ENCODE results near the gene FAXDC2. TPM values are rescaled to one million over a fixed set of nuclear protein-coding genes. Genes with fewer than 3 reads are reported as not detected.

Gene FAXDC2
- total and polyA plus RNA-seq, 10 of the 15 experiments (the other 5 are each of a cell fraction or from before 2014, with no cell fraction given), result 0.13 to 1.8 (median 0.35) TPM

DNA sequence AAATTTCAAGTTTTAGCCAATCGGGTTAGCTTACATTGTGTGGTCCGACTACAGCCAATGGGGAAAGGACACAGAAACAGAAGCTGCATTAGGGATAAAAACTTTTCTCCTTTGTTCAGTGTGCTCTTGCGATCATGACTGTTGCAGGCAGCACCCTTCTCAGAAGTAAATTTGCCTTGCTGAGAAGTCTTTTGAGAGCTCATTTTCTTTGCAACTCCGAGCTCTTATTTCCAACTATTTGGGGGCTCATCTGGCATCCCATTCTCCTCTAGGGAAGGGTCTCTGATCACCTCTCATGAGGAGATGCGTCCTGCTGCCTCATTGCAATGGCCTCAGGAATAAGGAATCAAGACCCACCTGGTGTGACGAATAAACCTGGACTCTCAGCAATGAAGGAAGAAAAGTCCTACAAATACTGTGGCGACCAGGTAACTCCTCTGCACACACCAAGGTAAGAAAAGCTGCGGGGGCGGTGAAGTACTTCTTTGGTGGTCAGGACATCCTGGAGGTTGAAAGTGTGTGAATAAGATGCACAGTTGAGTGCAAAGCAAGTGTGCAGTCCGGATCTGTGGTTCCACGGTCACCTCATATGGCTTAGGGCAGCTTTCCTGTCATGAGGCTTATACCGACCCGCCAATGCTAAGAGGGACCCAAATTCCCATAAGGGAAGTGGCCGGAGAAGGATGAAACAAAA, 28.4 kb upstream of the FAXDC2 start:
- in situ Hi-C loops (cut with MboI), result no loop called here
- POLR2A ChIA-PET, result no interaction called here
- TF ChIP-seq POLR2AphosphoS5 (IDR thresholded peaks at IDR 0.05; ENCODE audit: low read length) (no peak), CBX5 (IDR thresholded peaks at IDR 0.05; ENCODE audit: low read depth) (peak; percentile 98), KLF5 (IDR thresholded peaks at IDR 0.05; ENCODE audit: partially characterized antibody) (peak; percentile 41)

DNA sequence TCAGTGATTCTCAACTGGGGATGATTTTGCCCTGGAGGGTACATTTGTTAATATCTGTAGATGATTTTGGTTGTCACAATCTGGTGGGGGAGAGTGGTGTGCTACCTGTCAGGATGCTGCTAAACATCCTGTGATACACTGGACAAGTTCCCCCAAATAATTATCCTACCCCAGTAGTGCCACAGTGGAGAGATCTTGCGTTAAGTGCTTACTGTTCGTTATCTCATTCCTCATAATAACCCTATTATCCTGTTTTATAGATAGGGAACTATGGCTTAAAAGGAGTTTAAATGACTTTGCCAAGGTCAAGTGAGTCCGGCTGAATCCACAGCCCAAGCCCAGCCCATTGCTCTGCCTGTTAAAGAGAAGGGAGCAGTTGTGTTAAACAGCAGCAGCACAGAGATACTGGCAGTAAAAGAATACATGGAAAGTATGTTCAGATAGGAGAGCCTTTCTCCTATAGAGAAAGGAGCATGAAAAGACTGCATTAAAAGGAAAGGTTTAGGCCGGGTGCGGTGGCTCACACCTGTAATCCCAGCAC, 23.5 kb upstream of the FAXDC2 start:
- H3K27me3 ChIP-seq (replicated peaks in 1 of 2; ENCODE audit: control insufficient read depth in 2 of 2, insufficient read depth in 2 of 2, low read length in 1 of 2), result no peaks in the 10 kb centered on the region
- H3K4me2 ChIP-seq (ENCODE audit: control insufficient read depth, insufficient read depth), result no peak overlapping the region
- no peak overlapping the region for H3K9ac ChIP-seq (ENCODE audit: control insufficient read depth, insufficient read depth, low read length)
- DNase-seq (ENCODE audit: low read depth, low spot score) (no peak), FAIRE-seq (no peak), ATAC-seq (no peak)
- H3K79me2 ChIP-seq (ENCODE audit: control insufficient read depth, insufficient read depth, low read length), result no peaks in the 10 kb centered on the region
- SMC1A ChIA-PET (ENCODE audit: uncharacterized antibody, unreplicated experiment), result no interaction called here
- in situ Hi-C loops (cut with MboI) (no loop called here), intact Hi-C loops (cut with micrococcal nuclease; ENCODE audit: unreplicated experiment) (no loop called here)
- no peaks in the 10 kb centered on the region for H4K20me1 ChIP-seq (ENCODE audit: control insufficient read depth, insufficient read depth)
- no peak overlapping the region for H3K27ac ChIP-seq (ENCODE audit: control insufficient read depth, insufficient read depth)
- RAD21 ChIA-PET (ENCODE audit: unreplicated experiment), result no interaction called here
- H3K36me3 ChIP-seq (ENCODE audit: control insufficient read depth in 2 of 2, insufficient read depth in 2 of 2, low read length in 1 of 2), result peaks cover 4 to 28% of the 10 kb centered on the region in 2 experiments
- POLR2A ChIA-PET, result no interaction called here
- WGBS (ENCODE audit: insufficient coverage, insufficient replicate concordance, low lambda C conversion rate, missing lambda C conversion rate), result 98% methylated on average over 5 of the region's 5 CpGs
- H3K4me1 ChIP-seq (ENCODE audit: control insufficient read depth, insufficient read depth, low read length), result no peaks in the 10 kb centered on the region
- H3K4me3 ChIP-seq, result no peak overlapping the region
- no TSS peak for BruUV-seq (replicated peaks)
- no peak overlapping the region for H2AFZ ChIP-seq (ENCODE audit: control insufficient read depth, low read depth, low read length)
- CTCF ChIA-PET, result no interaction called here
- H3K9me3 ChIP-seq (replicated peaks; ENCODE audit: control insufficient read depth, insufficient read depth, low read length), result peaks cover 4% of the 10 kb centered on the region; the same call in 2 of the 3 replicates
- TF ChIP-seq SUPT20H (IDR thresholded peaks at IDR 0.05; ENCODE audit: borderline replicate concordance, control insufficient read depth, low read depth, low read length), result no peak
- no peak for TF ChIP-seq LARP7 (IDR thresholded peaks at IDR 0.05)
- TF ChIP-seq, protein P1, sequence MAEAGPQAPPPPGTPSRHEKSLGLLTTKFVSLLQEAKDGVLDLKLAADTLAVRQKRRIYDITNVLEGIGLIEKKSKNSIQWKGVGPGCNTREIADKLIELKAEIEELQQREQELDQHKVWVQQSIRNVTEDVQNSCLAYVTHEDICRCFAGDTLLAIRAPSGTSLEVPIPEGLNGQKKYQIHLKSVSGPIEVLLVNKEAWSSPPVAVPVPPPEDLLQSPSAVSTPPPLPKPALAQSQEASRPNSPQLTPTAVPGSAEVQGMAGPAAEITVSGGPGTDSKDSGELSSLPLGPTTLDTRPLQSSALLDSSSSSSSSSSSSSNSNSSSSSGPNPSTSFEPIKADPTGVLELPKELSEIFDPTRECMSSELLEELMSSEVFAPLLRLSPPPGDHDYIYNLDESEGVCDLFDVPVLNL (IDR thresholded peaks at IDR 0.05; ENCODE audit: low read depth, low read length), result no peak
- no peak for TF ChIP-seq ZNF622 (IDR thresholded peaks at IDR 0.05)
- no peak for TF ChIP-seq BMI1 (IDR thresholded peaks at IDR 0.05; ENCODE audit: borderline replicate concordance)
- no peak for TF ChIP-seq NBN (IDR thresholded peaks at IDR 0.05)
- TF ChIP-seq ASH2L (IDR thresholded peaks at IDR 0.05; ENCODE audit: borderline replicate concordance, low read depth), result no peak
- TF ChIP-seq SP1 (IDR thresholded peaks at IDR 0.05; ENCODE audit: low read depth, low read length), result no peak
- TF ChIP-seq MTA2 (IDR thresholded peaks at IDR 0.05; ENCODE audit: low read depth), result no peak
- no peak for TF ChIP-seq SIN3A (IDR thresholded peaks at IDR 0.05; ENCODE audit: low read depth, low read length)
- TF ChIP-seq SPI1 (IDR thresholded peaks at IDR 0.05; ENCODE audit: borderline replicate concordance, insufficient read depth, low read depth, low read length), result no peak
- TF ChIP-seq, protein P2, sequence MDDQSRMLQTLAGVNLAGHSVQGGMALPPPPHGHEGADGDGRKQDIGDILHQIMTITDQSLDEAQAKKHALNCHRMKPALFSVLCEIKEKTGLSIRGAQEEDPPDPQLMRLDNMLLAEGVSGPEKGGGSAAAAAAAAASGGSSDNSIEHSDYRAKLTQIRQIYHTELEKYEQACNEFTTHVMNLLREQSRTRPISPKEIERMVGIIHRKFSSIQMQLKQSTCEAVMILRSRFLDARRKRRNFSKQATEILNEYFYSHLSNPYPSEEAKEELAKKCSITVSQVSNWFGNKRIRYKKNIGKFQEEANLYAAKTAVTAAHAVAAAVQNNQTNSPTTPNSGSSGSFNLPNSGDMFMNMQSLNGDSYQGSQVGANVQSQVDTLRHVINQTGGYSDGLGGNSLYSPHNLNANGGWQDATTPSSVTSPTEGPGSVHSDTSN (IDR thresholded peaks at IDR 0.05; ENCODE audit: insufficient replicate concordance, low read depth, low read length), result no peak

More for the DNA sequence above, 28.4 kb upstream of the FAXDC2 start:
- ATAC-seq (no peak), DNase-seq (ENCODE audit: low read depth, low spot score) (no peak), FAIRE-seq (no peak)
- Histone ChIP-seq H3K79me2 (ENCODE audit: control insufficient read depth, insufficient read depth, low read length) (no peaks in the 10 kb centered on the region), H3K9me3 (replicated peaks; ENCODE audit: control insufficient read depth, insufficient read depth, low read length) (peaks cover 7% of the 10 kb centered on the region), H3K27ac (ENCODE audit: control insufficient read depth, insufficient read depth) (no peak overlapping the region), H4K20me1 (ENCODE audit: control insufficient read depth, insufficient read depth) (no peaks in the 10 kb centered on the region), H3K27me3 (replicated peaks in 1 of 2; ENCODE audit: control insufficient read depth in 2 of 2, insufficient read depth in 2 of 2, low read length in 1 of 2) (no peaks in the 10 kb centered on the region), H3K4me1 (ENCODE audit: control insufficient read depth, insufficient read depth, low read length) (no peaks in the 10 kb centered on the region), H3K36me3 (ENCODE audit: control insufficient read depth in 2 of 2, insufficient read depth in 2 of 2, low read length in 1 of 2) (peaks cover 4 to 12% of the 10 kb centered on the region in 2 experiments), H2AFZ (ENCODE audit: control insufficient read depth, low read depth, low read length) (no peak overlapping the region), H3K9ac (ENCODE audit: control insufficient read depth, insufficient read depth, low read length) (no peak overlapping the region), H3K4me2 (ENCODE audit: control insufficient read depth, insufficient read depth) (no peak overlapping the region), H3K4me3 (no peak overlapping the region)
- RAD21 ChIA-PET (ENCODE audit: unreplicated experiment), result no interaction called here
- no TSS peak for BruUV-seq (replicated peaks)
- intact Hi-C loops (cut with micrococcal nuclease; ENCODE audit: unreplicated experiment), result no loop called here
- CTCF ChIA-PET, result interaction anchor here (0.7 kb wide), 1 partner anchor 58 kb away, joined by 6 read pairs; no protein-coding TSS in a partner anchor
- SMC1A ChIA-PET (ENCODE audit: uncharacterized antibody, unreplicated experiment), result interaction anchor here (0.7 kb wide), 1 partner anchor 14 kb away, joined by 4 read pairs; no protein-coding TSS in a partner anchor
- 97% methylated on average over 14 of the region's 14 CpGs for WGBS (ENCODE audit: insufficient coverage, insufficient replicate concordance, low lambda C conversion rate, missing lambda C conversion rate)
